SK-N-SH (cell line): ENCODE measurements around the gene ELANE. TPM values are rescaled to one million over a fixed set of nuclear protein-coding genes. Genes with fewer than 3 reads are reported as not detected.

Experiments
- CTCF ChIA-PET: fragments of 300-600, 350-600 bp; formaldehyde crosslinking; extraction: SDS; loops from one replicate; lab custom pipeline; 2021; lab: Yijun Ruan, JAX
- POLR2A ChIA-PET: fragments of 350-600 bp; sonication (Branson Sonifier 250); formaldehyde crosslinking; extraction: SDS; loops from one replicate; lab custom pipeline; 2020; ENCODE audit warnings: antibody characterized with exemption, inconsistent platforms; lab: Yijun Ruan, JAX
- DNase-seq: peaks from one replicate; pipeline ENCODE4 v3.0.0; 2012
- H2AFZ ChIP-seq: fragments of 200-600 bp; sonication (generic); 2 replicates; pipeline ENCODE4 v1.8.1; 2016; ENCODE audit warnings: antibody characterized with exemption, mild to moderate bottlenecking, low read depth
- H3F3A ChIP-seq: fragments of 200-600 bp; sonication (generic); replicated peaks from 2 replicates; pipeline ENCODE3; 2016; ENCODE audit warnings: antibody characterized with exemption, mild to moderate bottlenecking; ENCODE audit not compliant: insufficient read depth
- H3K27ac ChIP-seq, 2 experiments: fragments of 200-500 bp in 1 of 2; fragments of 200-600 bp in 1 of 2; sonication (Bioruptor generic) in 1 of 2; sonication (generic), shearing (Covaris generic) in 1 of 2; 2 replicates each; pipeline versions ENCODE4 v1.5.1 to v1.6.1; 2014 to 2016; ENCODE audit warnings: low read depth in 2 of 2, inconsistent platforms in 1 of 2, low read length in 1 of 2, mild to moderate bottlenecking in 1 of 2, mixed read lengths in 1 of 2
- H3K27me3 ChIP-seq: fragments of 200-600 bp; sonication (generic), shearing (Covaris generic); 2 replicates; pipeline ENCODE4 v1.6.1; 2016; ENCODE audit warnings: mixed run types; ENCODE audit not compliant: insufficient read depth
- H3K36me3 ChIP-seq, 2 experiments: fragments of 200-500 bp in 1 of 2; fragments of 200-600 bp in 1 of 2; sonication (Bioruptor generic) in 1 of 2; sonication (generic) in 1 of 2; replicated peaks in 1 of 2; 2 replicates each; pipeline versions ENCODE3 to v1.5.1; 2014 to 2016; ENCODE audit warnings: low read length in 1 of 2, mild to moderate bottlenecking in 1 of 2; ENCODE audit not compliant: insufficient read depth in 2 of 2, control insufficient read depth in 1 of 2
- H3K4me1 ChIP-seq, 2 experiments: fragments of 200-500 bp in 1 of 2; fragments of 200-600 bp in 1 of 2; sonication (Bioruptor generic) in 1 of 2; sonication (generic), shearing (Covaris generic) in 1 of 2; 2 replicates each; pipeline versions ENCODE4 v1.5.1 to v1.6.1; 2014 to 2016; ENCODE audit warnings: low read depth in 1 of 2, low read length in 1 of 2, mixed run types in 1 of 2; ENCODE audit not compliant: insufficient read depth in 2 of 2, control insufficient read depth in 1 of 2
- H3K4me2 ChIP-seq: fragments of 200-600 bp; sonication (generic), shearing (Covaris generic); 2 replicates; pipeline ENCODE4 v1.6.1; 2017; ENCODE audit warnings: mixed run types
- H3K4me3 ChIP-seq, 2 experiments: fragments of 200-500 bp in 1 of 2; fragments of 200-600 bp in 1 of 2; sonication (Bioruptor generic) in 1 of 2; sonication (generic), shearing (Covaris generic) in 1 of 2; 2 replicates each; pipeline versions ENCODE4 v1.5.1 to v1.8.1; 2014 to 2016; ENCODE audit warnings: low read depth in 2 of 2, inconsistent platforms in 1 of 2, low read length in 1 of 2, mild to moderate bottlenecking in 1 of 2, mixed read lengths in 1 of 2, moderate library complexity in 1 of 2
- H3K79me2 ChIP-seq: fragments of 200-600 bp; sonication (generic); 2 replicates; pipeline ENCODE4 v1.8.1; 2017; ENCODE audit warnings: mild to moderate bottlenecking; ENCODE audit not compliant: insufficient read depth
- H3K9ac ChIP-seq: fragments of 200-600 bp; sonication (generic); 2 replicates; pipeline ENCODE4 v1.6.1; 2017; ENCODE audit warnings: mixed run types
- H3K9me2 ChIP-seq: fragments of 200-600 bp; sonication (generic); 2 replicates; pipeline ENCODE4 v1.6.1; 2017; ENCODE audit warnings: mixed run types
- H3K9me3 ChIP-seq: fragments of 200-600 bp; sonication (generic); 2 replicates; pipeline ENCODE4 v1.6.1; 2017; ENCODE audit warnings: mixed run types, mild to moderate bottlenecking, moderate library complexity
- H4K20me1 ChIP-seq: fragments of 200-600 bp; sonication (generic); 2 replicates; pipeline ENCODE4 v1.6.1; 2017; ENCODE audit warnings: mild to moderate bottlenecking, mixed run types; ENCODE audit not compliant: insufficient read depth
- ELF1 ChIP-seq: IDR thresholded peaks from 2 replicates; pipeline ENCODE4 v1.4.0; 2012
- EP300 ChIP-seq, 2 experiments: IDR thresholded peaks; 2 replicates each; pipeline versions ENCODE4 v1.4.0 to v1.6.1; 2012; ENCODE audit warnings: borderline replicate concordance in 1 of 2, low read depth in 1 of 2, low read length in 1 of 2
- EZH2phosphoT487 ChIP-seq: fragments of 200-600 bp; sonication (generic); IDR thresholded peaks from 2 replicates; pipeline ENCODE4 v1.6.1; 2017; ENCODE audit warnings: low read depth, mixed run types, mild to moderate bottlenecking, antibody characterized with exemption, moderate library complexity, borderline replicate concordance
- GABPA ChIP-seq: IDR thresholded peaks from 2 replicates; pipeline ENCODE4 v1.4.0; 2012; ENCODE audit warnings: low read depth, mild to moderate bottlenecking
- MXI1 ChIP-seq: IDR thresholded peaks from 2 replicates; pipeline ENCODE4 v1.6.1; 2012; ENCODE audit warnings: mild to moderate bottlenecking, low read depth, low read length, improper control_type of control experiment
- NFIC ChIP-seq: IDR thresholded peaks from 2 replicates; pipeline ENCODE4 v1.4.0; 2012; ENCODE audit warnings: borderline replicate concordance
- NRF1 ChIP-seq: IDR thresholded peaks from 2 replicates; pipeline ENCODE4 v1.6.1; 2012; ENCODE audit warnings: low read depth, mild to moderate bottlenecking, low read length
- RXRA ChIP-seq: IDR thresholded peaks from 2 replicates; pipeline ENCODE4 v1.4.0; 2012; ENCODE audit warnings: low read depth, mild to moderate bottlenecking, borderline replicate concordance
- TAF1 ChIP-seq: IDR thresholded peaks from 2 replicates; pipeline ENCODE4 v1.6.1; 2012; ENCODE audit warnings: low read depth, mild to moderate bottlenecking, low read length, moderate library complexity, borderline replicate concordance
- TCF12 ChIP-seq: IDR thresholded peaks from 2 replicates; pipeline ENCODE4 v1.4.0; 2012
- YY1 ChIP-seq: IDR thresholded peaks from 2 replicates; pipeline ENCODE4 v1.4.0; 2012; ENCODE audit warnings: low read depth, mild to moderate bottlenecking
- WGBS: methylation state at CpG from one replicate; pipeline ENCODE4 v1.1.6; 2017; ENCODE audit warnings: low lambda C conversion rate; 5-methylcytosine and 5-hydroxymethylcytosine counted together
- polyA plus RNA-seq, 3 experiments: library from polyadenylated mRNA; depleted of rRNA; stranded (reverse); fragments of >200 nt; gene quantifications; 2 replicates each; pipeline ENCODE4 v1.2.3, GENCODE V29; 2012
- TF ChIP-seq, protein P1 (sequence below): IDR thresholded peaks from 2 replicates; pipeline ENCODE4 v1.4.0; 2012; ENCODE audit warnings: low read depth
- TF ChIP-seq, protein P2 (sequence below): fragments of 150-350 bp; IDR thresholded peaks from 2 replicates; pipeline ENCODE4 v1.6.1; 2016; ENCODE audit warnings: mild to moderate bottlenecking, low read depth, low read length
- TF ChIP-seq, protein P3 (sequence below): IDR thresholded peaks from 2 replicates; pipeline ENCODE4; 2012
- TF ChIP-seq, protein P4 (sequence below): IDR thresholded peaks from 2 replicates; pipeline ENCODE4 v1.6.1; 2012; ENCODE audit warnings: mild to moderate bottlenecking, low read depth, low read length, moderate library complexity
- TF ChIP-seq, protein P5 (sequence below): fragments of 200-600 bp; sonication (generic); IDR thresholded peaks from 2 replicates; pipeline ENCODE4 v1.6.1; 2017; ENCODE audit warnings: antibody characterized with exemption, mild to moderate bottlenecking, moderate library complexity

Gene ELANE
- polyA plus RNA-seq, 1 of the 3 experiments (the other 2 are of a cell fraction), result not detected

DNA sequence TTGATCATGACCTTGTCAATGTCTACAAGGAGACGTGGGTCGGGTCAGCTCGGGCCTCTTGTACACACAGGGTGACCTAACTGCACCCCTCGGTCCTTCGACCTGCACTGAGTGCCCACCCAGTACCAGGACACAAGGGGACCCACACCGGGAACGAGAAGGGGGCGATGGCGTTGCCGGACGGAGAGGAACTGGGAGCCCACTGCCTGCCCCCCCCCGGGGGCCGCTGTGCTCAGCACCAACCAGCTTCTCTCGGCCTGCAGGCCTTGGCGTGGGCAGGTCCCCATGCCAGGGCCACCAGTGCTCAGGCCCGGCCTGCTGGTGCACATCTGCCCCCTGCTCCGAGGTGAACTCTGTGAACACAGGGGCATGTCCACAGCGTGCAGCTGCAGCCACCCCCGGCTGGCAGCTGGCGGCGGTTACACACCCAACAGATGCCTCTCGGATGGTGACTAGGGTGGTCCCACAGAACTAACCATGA lies 21.5 kb downstream of the ELANE start:
- CTCF ChIA-PET, result interaction anchor here (1.2 kb wide), 1 partner anchor 10 kb away, joined by 3 read pairs; no protein-coding TSS in a partner anchor

More for the DNA sequence above, 21.5 kb downstream of the ELANE start:
- no peak for TF ChIP-seq EP300 (IDR thresholded peaks at IDR 0.05; ENCODE audit: borderline replicate concordance in 1 of 2, low read depth in 1 of 2, low read length in 1 of 2)
- TF ChIP-seq, protein P1, sequence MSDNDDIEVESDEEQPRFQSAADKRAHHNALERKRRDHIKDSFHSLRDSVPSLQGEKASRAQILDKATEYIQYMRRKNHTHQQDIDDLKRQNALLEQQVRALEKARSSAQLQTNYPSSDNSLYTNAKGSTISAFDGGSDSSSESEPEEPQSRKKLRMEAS, result no peak
- TF ChIP-seq TAF1, result no peak
- TF ChIP-seq YY1, result no peak
- no peak for TF ChIP-seq RXRA
- no peak for TF ChIP-seq NFIC
- TF ChIP-seq, protein P2, sequence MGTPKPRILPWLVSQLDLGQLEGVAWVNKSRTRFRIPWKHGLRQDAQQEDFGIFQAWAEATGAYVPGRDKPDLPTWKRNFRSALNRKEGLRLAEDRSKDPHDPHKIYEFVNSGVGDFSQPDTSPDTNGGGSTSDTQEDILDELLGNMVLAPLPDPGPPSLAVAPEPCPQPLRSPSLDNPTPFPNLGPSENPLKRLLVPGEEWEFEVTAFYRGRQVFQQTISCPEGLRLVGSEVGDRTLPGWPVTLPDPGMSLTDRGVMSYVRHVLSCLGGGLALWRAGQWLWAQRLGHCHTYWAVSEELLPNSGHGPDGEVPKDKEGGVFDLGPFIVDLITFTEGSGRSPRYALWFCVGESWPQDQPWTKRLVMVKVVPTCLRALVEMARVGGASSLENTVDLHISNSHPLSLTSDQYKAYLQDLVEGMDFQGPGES, result no peak
- TF ChIP-seq, protein P3, sequence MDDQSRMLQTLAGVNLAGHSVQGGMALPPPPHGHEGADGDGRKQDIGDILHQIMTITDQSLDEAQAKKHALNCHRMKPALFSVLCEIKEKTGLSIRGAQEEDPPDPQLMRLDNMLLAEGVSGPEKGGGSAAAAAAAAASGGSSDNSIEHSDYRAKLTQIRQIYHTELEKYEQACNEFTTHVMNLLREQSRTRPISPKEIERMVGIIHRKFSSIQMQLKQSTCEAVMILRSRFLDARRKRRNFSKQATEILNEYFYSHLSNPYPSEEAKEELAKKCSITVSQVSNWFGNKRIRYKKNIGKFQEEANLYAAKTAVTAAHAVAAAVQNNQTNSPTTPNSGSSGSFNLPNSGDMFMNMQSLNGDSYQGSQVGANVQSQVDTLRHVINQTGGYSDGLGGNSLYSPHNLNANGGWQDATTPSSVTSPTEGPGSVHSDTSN, result no peak
- TF ChIP-seq MXI1, result no peak
- TF ChIP-seq EZH2phosphoT487, result no peak
- TF ChIP-seq ELF1, result no peak
- TF ChIP-seq, protein P4, sequence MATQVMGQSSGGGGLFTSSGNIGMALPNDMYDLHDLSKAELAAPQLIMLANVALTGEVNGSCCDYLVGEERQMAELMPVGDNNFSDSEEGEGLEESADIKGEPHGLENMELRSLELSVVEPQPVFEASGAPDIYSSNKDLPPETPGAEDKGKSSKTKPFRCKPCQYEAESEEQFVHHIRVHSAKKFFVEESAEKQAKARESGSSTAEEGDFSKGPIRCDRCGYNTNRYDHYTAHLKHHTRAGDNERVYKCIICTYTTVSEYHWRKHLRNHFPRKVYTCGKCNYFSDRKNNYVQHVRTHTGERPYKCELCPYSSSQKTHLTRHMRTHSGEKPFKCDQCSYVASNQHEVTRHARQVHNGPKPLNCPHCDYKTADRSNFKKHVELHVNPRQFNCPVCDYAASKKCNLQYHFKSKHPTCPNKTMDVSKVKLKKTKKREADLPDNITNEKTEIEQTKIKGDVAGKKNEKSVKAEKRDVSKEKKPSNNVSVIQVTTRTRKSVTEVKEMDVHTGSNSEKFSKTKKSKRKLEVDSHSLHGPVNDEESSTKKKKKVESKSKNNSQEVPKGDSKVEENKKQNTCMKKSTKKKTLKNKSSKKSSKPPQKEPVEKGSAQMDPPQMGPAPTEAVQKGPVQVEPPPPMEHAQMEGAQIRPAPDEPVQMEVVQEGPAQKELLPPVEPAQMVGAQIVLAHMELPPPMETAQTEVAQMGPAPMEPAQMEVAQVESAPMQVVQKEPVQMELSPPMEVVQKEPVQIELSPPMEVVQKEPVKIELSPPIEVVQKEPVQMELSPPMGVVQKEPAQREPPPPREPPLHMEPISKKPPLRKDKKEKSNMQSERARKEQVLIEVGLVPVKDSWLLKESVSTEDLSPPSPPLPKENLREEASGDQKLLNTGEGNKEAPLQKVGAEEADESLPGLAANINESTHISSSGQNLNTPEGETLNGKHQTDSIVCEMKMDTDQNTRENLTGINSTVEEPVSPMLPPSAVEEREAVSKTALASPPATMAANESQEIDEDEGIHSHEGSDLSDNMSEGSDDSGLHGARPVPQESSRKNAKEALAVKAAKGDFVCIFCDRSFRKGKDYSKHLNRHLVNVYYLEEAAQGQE, result no peak
- TF ChIP-seq TCF12, result no peak
- TF ChIP-seq, protein P5, sequence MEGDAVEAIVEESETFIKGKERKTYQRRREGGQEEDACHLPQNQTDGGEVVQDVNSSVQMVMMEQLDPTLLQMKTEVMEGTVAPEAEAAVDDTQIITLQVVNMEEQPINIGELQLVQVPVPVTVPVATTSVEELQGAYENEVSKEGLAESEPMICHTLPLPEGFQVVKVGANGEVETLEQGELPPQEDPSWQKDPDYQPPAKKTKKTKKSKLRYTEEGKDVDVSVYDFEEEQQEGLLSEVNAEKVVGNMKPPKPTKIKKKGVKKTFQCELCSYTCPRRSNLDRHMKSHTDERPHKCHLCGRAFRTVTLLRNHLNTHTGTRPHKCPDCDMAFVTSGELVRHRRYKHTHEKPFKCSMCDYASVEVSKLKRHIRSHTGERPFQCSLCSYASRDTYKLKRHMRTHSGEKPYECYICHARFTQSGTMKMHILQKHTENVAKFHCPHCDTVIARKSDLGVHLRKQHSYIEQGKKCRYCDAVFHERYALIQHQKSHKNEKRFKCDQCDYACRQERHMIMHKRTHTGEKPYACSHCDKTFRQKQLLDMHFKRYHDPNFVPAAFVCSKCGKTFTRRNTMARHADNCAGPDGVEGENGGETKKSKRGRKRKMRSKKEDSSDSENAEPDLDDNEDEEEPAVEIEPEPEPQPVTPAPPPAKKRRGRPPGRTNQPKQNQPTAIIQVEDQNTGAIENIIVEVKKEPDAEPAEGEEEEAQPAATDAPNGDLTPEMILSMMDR, result no peak
- TF ChIP-seq NRF1, result no peak
- no peak for TF ChIP-seq GABPA
- H3K4me1 ChIP-seq, result peaks cover 4 to 16% of the 10 kb centered on the region in 2 experiments; a peak in 2 of 4 replicates
- no peaks in the 10 kb centered on the region for H3K79me2 ChIP-seq
- no peak overlapping the region for H3K9ac ChIP-seq
- POLR2A ChIA-PET, result no interaction called here
- no peaks in the 10 kb centered on the region for H4K20me1 ChIP-seq
- H3K36me3 ChIP-seq, result peaks cover 3 to 41% of the 10 kb centered on the region in 2 experiments
- no peak overlapping the region for H3K4me2 ChIP-seq
- H3K9me2 ChIP-seq, result no peaks in the 10 kb centered on the region
- H2AFZ ChIP-seq, result no peak overlapping the region
- H3K9me3 ChIP-seq, result no peaks in the 10 kb centered on the region
- peaks cover 22% of the 10 kb centered on the region for H3F3A ChIP-seq
- no peak overlapping the region for H3K4me3 ChIP-seq
- H3K27ac ChIP-seq, result no peak overlapping the region; a peak in 1 of 4 replicates
- WGBS, result no CpG with 5 or more reads among the region's 22 CpGs
- no peaks in the 10 kb centered on the region for H3K27me3 ChIP-seq
- no peak for DNase-seq
